Activated CD4-positive, alpha-beta T cell treated with anti-CD3 and anti-CD28 coated beads, Interleukin-2, amount 10 ng/mL, durations not matched to agents 7 days and 5 days (primary cell): ENCODE results near the gene STXBP6. TPM values are rescaled to one million over a fixed set of nuclear protein-coding genes. Genes with fewer than 3 reads are reported as not detected.
"Not testable (repeated sequence)": the region's sequence is repeated elsewhere in the genome, so short reads cannot be mapped to it uniquely, and the experiment has no call there.

Experiments used
- CTCF ChIA-PET: fragments of 350-600 bp; sonication (Branson Sonifier 250); formaldehyde crosslinking; loops from one replicate; lab custom pipeline; 2021; ENCODE audit warnings: antibody characterized with exemption; lab: Charles Lee
- POLR2A ChIA-PET: fragments of 350-600 bp; sonication (Branson Sonifier 250); formaldehyde crosslinking; loops from one replicate; lab custom pipeline; 2021; ENCODE audit warnings: antibody characterized with exemption; lab: Charles Lee
- DNase-seq: peaks from one replicate; pipeline ENCODE4 v3.0.0-alpha.2; 2020
- H3K27ac Mint-ChIP-seq: one replicate; pipeline ENCODE4 v1.8.0; 2021; ENCODE audit warnings: mild to moderate bottlenecking, moderate library complexity, mixed read lengths
- H3K27me3 Mint-ChIP-seq: one replicate; pipeline ENCODE4 v1.8.0; 2021; ENCODE audit warnings: mixed read lengths
- H3K36me3 Mint-ChIP-seq: one replicate; pipeline ENCODE4 v1.8.0; 2021; ENCODE audit warnings: low read depth, mixed read lengths
- H3K4me1 Mint-ChIP-seq: one replicate; pipeline ENCODE4 v1.8.0; 2021; ENCODE audit warnings: mixed read lengths
- H3K4me3 Mint-ChIP-seq: one replicate; pipeline ENCODE4 v1.8.0; 2021; ENCODE audit warnings: mild to moderate bottlenecking, moderate library complexity, mixed read lengths
- H3K9me3 Mint-ChIP-seq: one replicate; pipeline ENCODE4 v1.8.0; 2021; ENCODE audit warnings: mixed read lengths
- total RNA-seq, 2 experiments: library from RNA; stranded (reverse); gene quantifications; one replicate each; pipeline ENCODE4 v1.2.3, GENCODE V29; 2021

STXBP6 gene
- total RNA-seq, 2 experiments from 2014 or later, result not detected

DNA sequence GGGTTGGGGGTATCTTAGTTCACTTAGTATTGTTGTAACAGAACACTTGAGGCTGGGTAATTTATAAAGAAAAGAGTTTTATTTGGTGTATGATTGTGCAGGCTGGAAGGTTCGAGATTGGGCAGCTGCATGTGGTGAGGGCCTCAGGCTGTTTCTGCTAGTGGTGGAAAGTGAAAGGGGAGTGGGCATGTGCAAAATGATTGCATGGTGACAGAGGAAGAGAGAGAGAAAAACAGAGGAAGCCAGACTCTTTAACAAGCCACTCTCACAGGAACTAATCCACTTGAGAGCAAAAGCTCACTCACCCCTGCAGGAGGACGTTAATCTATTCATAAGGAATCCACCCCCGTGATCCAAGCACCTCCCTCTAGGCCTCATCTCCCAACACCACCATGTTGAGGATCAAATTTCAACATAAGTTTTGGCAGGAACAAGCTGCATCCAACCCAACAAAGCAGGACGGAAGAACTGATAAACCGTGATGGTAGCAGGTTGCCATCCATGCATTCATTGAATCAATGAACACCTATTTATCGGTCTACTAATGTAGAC lies 251.0 kb downstream of the STXBP6 start:
- POLR2A ChIA-PET, result no interaction called here
- no peak for DNase-seq
- Mint-ChIP-seq H3K4me3 (no peak overlapping the region), H3K36me3 (no peaks in the 10 kb centered on the region), H3K4me1 (no peaks in the 10 kb centered on the region), H3K27ac (no peak overlapping the region), H3K27me3 (no peaks in the 10 kb centered on the region), H3K9me3 (no peaks in the 10 kb centered on the region)
- CTCF ChIA-PET, result no interaction called here

DNA sequence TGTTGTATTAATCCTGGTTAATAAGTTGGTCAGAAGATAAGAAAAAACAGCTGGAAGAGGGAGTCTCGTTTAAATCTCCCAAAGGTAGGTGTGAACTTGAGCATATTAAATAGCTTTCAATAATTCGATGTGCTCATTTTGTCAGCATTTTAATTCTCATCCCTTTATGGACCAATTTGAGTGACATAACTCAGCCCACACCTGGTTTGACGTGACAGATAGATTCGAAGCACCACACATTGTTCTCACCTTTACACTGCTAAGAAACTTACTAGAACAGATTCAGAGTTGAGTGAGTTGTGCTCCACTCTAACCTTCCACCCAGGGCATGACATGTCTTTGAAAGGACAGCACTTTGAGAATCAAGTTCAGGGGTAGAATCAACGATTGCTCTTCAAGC lies 254.5 kb downstream of the STXBP6 start:
- Mint-ChIP-seq H3K9me3 (no peaks in the 10 kb centered on the region), H3K27ac (no peak overlapping the region), H3K4me1 (no peaks in the 10 kb centered on the region), H3K36me3 (no peaks in the 10 kb centered on the region), H3K4me3 (no peak overlapping the region), H3K27me3 (peaks cover 2% of the 10 kb centered on the region)
- POLR2A ChIA-PET, result no interaction called here
- DNase-seq, result no peak
- CTCF ChIA-PET, result no interaction called here

DNA sequence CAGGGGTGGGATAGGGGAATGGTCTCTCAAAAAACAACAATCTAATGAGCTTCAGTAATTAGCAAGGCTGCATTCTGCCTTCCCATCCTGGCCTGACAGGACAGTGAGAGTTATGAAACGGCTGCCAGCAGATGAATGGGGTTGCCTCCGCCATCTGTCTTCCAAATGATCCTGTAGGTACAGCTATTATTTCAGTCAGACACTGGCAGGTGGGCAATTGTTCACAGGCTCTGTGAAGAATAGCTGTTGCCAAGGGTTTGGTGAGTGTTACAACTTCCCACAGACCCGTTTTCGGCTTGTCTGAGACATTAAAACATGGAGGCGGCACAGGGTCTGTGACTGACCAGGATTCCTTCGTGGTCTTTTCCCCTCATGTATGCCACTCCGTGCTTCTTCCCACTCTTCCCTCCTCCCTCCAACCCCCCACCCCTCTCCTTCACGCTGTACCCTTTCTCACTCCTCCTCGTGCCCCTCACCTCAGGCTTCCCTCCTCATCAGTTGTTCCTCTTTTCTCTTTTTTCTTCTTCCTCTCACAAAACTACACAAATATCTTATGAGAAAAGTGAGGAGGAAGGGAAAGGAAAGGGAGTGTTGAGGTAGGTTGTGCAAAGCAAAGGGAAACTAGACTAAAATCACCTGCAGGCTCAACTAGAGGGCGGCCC lies 255.2 kb downstream of the STXBP6 start:
- DNase-seq, result no peak
- H3K4me3 Mint-ChIP-seq, result no peak overlapping the region
- H3K9me3 Mint-ChIP-seq, result no peaks in the 10 kb centered on the region
- no peaks in the 10 kb centered on the region for H3K4me1 Mint-ChIP-seq
- H3K27ac Mint-ChIP-seq, result no peak overlapping the region
- ChIA-PET CTCF (no interaction called here), POLR2A (no interaction called here)
- H3K36me3 Mint-ChIP-seq, result no peaks in the 10 kb centered on the region
- peaks cover 6% of the 10 kb centered on the region for H3K27me3 Mint-ChIP-seq

DNA sequence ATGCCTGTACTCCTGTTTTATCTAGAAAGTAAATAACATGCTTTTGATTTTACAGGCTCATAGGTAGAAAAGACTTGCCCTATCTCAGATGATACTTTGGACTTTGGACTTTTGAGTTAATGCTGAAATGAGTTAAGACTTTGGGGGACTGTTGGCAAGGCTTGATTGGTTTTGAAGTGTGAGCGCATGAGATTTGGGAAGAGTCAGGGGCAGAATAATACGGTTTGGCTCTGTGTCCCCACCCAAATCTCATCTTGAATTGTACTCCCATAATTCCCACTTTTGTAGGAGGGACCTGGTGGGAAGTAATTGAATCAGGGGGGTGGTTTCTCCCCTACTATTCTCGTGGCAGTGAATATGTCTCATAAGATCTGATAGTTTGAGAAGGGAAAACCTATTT lies 259.8 kb downstream of the STXBP6 start:
- Mint-ChIP-seq H3K27ac (no peak overlapping the region), H3K36me3 (no peaks in the 10 kb centered on the region)
- CTCF ChIA-PET, result no interaction called here

DNA sequence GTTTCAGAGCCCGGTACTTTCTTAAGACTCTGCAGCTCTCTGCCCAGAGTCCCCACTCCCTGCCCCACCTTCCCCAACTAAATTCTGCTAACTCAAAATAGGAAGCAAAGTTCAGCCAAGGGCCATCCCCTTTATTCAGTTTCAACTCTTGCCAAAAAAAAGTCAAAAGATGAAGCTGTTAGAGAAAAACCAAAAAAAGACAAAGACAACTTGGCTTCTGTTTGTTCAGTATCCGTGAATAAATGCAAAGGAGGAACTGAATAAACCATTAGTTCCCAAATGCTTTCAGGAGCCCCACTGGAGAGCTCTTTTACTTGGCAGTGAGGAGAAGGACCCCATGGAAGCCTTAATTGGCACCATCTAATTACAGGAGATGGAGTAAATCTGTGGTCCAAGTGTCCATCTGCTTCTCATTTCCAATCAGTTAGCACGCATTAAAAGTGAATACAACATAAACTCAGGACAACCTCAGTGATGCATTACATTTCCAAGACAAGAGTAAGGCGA lies 260.5 kb downstream of the STXBP6 start:
- no peak overlapping the region for H3K4me3 Mint-ChIP-seq
- peaks cover 22% of the 10 kb centered on the region for H3K27me3 Mint-ChIP-seq
- no peaks in the 10 kb centered on the region for H3K4me1 Mint-ChIP-seq
- CTCF ChIA-PET, result interaction anchor here (2.7 kb wide), 1 partner anchor 17 kb away, joined by 8 read pairs; no protein-coding TSS in a partner anchor
- POLR2A ChIA-PET, result no interaction called here
- H3K36me3 Mint-ChIP-seq, result no peaks in the 10 kb centered on the region
- no peak overlapping the region for H3K27ac Mint-ChIP-seq
- H3K9me3 Mint-ChIP-seq, result no peaks in the 10 kb centered on the region
- DNase-seq, result no peak

More for the DNA sequence above, 259.8 kb downstream of the STXBP6 start:
- Mint-ChIP-seq H3K9me3 (no peaks in the 10 kb centered on the region), H3K27me3 (peaks cover 22% of the 10 kb centered on the region), H3K4me1 (no peaks in the 10 kb centered on the region), H3K4me3 (no peak overlapping the region)
- DNase-seq, result no peak
- POLR2A ChIA-PET, result no interaction called here

DNA sequence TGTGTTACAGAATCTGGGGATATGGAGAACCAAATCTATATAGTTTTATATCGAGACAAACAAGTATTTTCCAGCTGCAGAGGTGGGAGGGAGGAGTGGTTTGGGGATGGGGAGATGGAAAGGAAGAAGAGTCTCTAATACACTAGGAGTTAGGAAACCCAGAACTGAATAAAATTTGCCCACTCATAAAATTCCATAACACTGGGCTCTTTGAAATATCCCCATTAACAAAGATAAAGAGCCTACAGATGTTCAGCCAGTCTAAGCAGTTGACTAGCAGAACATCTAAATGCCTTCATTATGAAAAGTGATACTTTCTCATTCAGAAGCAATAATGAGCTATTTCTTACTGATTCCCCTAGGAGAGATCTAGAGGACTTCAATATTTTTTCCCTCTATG lies 264.2 kb downstream of the STXBP6 start:
- no peak overlapping the region for H3K4me3 Mint-ChIP-seq
- peaks cover 20% of the 10 kb centered on the region for H3K27me3 Mint-ChIP-seq
- ChIA-PET POLR2A (no interaction called here), CTCF (no interaction called here)
- no peak overlapping the region for H3K27ac Mint-ChIP-seq
- no peaks in the 10 kb centered on the region for H3K36me3 Mint-ChIP-seq
- no peaks in the 10 kb centered on the region for H3K9me3 Mint-ChIP-seq
- no peak for DNase-seq
- H3K4me1 Mint-ChIP-seq, result no peaks in the 10 kb centered on the region

- DNase-seq, result no peak
- CTCF ChIA-PET, result no interaction called here
- H3K4me3 Mint-ChIP-seq, result no peak overlapping the region
- POLR2A ChIA-PET, result no interaction called here
- H3K9me3 Mint-ChIP-seq, result no peaks in the 10 kb centered on the region
- no peaks in the 10 kb centered on the region for H3K36me3 Mint-ChIP-seq
- H3K27ac Mint-ChIP-seq, result no peak overlapping the region
- H3K27me3 Mint-ChIP-seq, result peaks cover 17% of the 10 kb centered on the region
- H3K4me1 Mint-ChIP-seq, result no peaks in the 10 kb centered on the region
Measured at GRCh38 chr14:24784981-24785380, 265.0 kb downstream of the STXBP6 start.

GRCh38 chr14:24783791-24784190 lies 266.2 kb downstream of the STXBP6 start:
- Mint-ChIP-seq H3K9me3 (no peaks in the 10 kb centered on the region), H3K4me1 (no peaks in the 10 kb centered on the region), H3K4me3 (no peak overlapping the region), H3K36me3 (no peaks in the 10 kb centered on the region), H3K27ac (no peak overlapping the region), H3K27me3 (peaks cover 13% of the 10 kb centered on the region)
- POLR2A ChIA-PET, result no interaction called here
- DNase-seq, result no peak
- CTCF ChIA-PET, result no interaction called here

- Mint-ChIP-seq H3K4me1 (no peaks in the 10 kb centered on the region), H3K27me3 (peaks cover 2% of the 10 kb centered on the region), H3K36me3 (no peaks in the 10 kb centered on the region), H3K4me3 (no peak overlapping the region), H3K27ac (no peak overlapping the region), H3K9me3 (no peaks in the 10 kb centered on the region)
- ChIA-PET POLR2A (no interaction called here), CTCF (no interaction called here)
- DNase-seq, result no peak
Measured at GRCh38 chr14:24780281-24780680, 269.7 kb downstream of the STXBP6 start.

DNA sequence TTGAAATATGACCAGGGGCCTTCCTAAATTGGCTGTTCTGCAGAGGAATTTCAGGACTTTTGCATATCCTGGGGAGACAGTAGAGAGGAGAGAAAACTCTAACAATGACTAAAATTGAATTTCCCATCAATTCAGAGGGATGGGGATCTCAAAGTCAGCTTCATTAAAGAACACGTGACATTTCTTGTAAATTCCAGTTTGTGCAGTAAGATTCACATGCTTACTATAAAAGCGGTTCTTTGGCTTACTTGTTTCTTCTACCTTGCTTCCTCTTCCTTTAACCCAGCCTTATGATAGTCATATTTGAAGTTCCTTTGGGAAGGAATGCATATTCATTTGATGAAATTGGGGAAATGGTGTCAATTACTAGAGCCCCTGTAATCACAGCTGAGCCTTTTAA lies 272.3 kb downstream of the STXBP6 start:
- no peaks in the 10 kb centered on the region for H3K36me3 Mint-ChIP-seq
- peaks cover 15% of the 10 kb centered on the region for H3K27me3 Mint-ChIP-seq
- no peak for DNase-seq
- H3K4me3 Mint-ChIP-seq, result no peak overlapping the region
- H3K9me3 Mint-ChIP-seq, result no peaks in the 10 kb centered on the region
- POLR2A ChIA-PET, result no interaction called here
- no peak overlapping the region for H3K27ac Mint-ChIP-seq
- H3K4me1 Mint-ChIP-seq, result no peaks in the 10 kb centered on the region
- CTCF ChIA-PET, result no interaction called here

- Mint-ChIP-seq H3K27ac (no peak overlapping the region), H3K27me3 (peaks cover 20% of the 10 kb centered on the region), H3K4me3 (no peak overlapping the region), H3K4me1 (no peaks in the 10 kb centered on the region), H3K36me3 (no peaks in the 10 kb centered on the region), H3K9me3 (no peaks in the 10 kb centered on the region)
- ChIA-PET POLR2A (no interaction called here), CTCF (interaction anchor here (1.4 kb wide), 1 partner anchor 11 kb away, joined by 3 read pairs; no protein-coding TSS in a partner anchor)
- no peak for DNase-seq
Measured at GRCh38 chr14:24775950-24776349, 274.0 kb downstream of the STXBP6 start.

DNA sequence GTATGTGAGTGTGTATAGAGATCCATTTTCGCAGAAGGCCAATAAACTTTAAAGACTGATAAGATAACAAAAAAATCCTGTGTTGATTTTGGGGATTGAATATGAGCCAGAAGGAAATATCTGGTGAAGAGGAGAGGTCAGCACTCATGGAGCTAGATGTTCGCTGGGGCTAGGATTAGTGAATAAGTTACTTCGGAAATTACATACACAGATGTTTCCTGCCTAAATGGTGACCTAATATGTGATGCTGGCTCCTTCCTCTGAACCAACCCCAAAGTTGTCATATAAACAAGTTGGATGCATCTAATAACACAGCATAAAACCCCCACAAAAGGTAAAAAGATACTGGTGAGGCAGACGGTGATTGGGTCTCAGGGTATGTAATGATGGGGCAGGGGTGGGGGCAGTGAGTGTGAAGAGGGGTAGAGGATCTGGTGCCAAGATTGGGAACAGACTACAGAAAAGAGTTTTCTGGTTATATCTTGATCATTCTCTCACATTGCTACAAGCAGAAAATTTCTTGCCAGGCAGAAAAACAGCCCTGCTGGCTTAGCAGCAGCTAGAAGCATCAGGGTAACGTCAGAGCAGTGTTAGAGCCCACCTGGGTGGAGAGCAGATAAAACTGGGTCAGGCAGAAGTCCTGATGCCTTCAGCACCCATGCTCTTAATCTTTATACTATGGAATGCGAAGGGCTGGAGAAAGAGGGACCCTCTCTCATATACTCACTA lies 275.6 kb downstream of the STXBP6 start:
- no peaks in the 10 kb centered on the region for H3K9me3 Mint-ChIP-seq
- peaks cover 28% of the 10 kb centered on the region for H3K27me3 Mint-ChIP-seq
- POLR2A ChIA-PET, result no interaction called here
- H3K27ac Mint-ChIP-seq, result no peak overlapping the region
- CTCF ChIA-PET, result no interaction called here
- no peaks in the 10 kb centered on the region for H3K4me1 Mint-ChIP-seq
- no peaks in the 10 kb centered on the region for H3K36me3 Mint-ChIP-seq
- no peak overlapping the region for H3K4me3 Mint-ChIP-seq
- no peak for DNase-seq

GRCh38 chr14:24773564-24773963 lies 276.4 kb downstream of the STXBP6 start:
- H3K9me3 Mint-ChIP-seq, H3K36me3 Mint-ChIP-seq, DNase-seq, POLR2A ChIA-PET, H3K27ac Mint-ChIP-seq, H3K4me1 Mint-ChIP-seq, CTCF ChIA-PET, H3K4me3 Mint-ChIP-seq: not testable (repeated sequence)
- H3K27me3 Mint-ChIP-seq, result peaks cover 28% of the 10 kb centered on the region
